HEK293 (cell line): ENCODE measurements around the gene PPP6R3.

Experiments used
- AEBP2 ChIP-seq: fragments of 450-650 bp; formaldehyde crosslinking; IDR thresholded peaks from 2 replicates; pipeline ENCODE4 v1.5.1; 2016; ENCODE audit warnings: missing biosample characterization, missing genetic modification characterization, borderline replicate concordance
- ATF2 ChIP-seq: fragments of 450-650 bp; formaldehyde crosslinking; IDR thresholded peaks from 2 replicates; pipeline ENCODE4 v1.5.1; 2016; ENCODE audit warnings: missing biosample characterization, missing genetic modification characterization, low read depth
- CTCF ChIP-seq: fragments of 450-650 bp; formaldehyde crosslinking; IDR thresholded peaks from 2 replicates; pipeline ENCODE4 v1.5.1; 2016; ENCODE audit warnings: missing biosample characterization, missing genetic modification characterization
- ELK4 ChIP-seq: IDR thresholded peaks from 2 replicates; pipeline ENCODE4 v1.6.1; 2011; ENCODE audit warnings: mild to moderate bottlenecking, low read depth, low read length, borderline replicate concordance
- FEZF1 ChIP-seq: fragments of 450-650 bp; formaldehyde crosslinking; IDR thresholded peaks from 2 replicates; pipeline ENCODE4 v1.5.1; 2016; ENCODE audit warnings: missing biosample characterization, missing genetic modification characterization
- KLF10 ChIP-seq: fragments of 450-650 bp; IDR thresholded peaks from 2 replicates; pipeline ENCODE4 v1.5.1; 2018; ENCODE audit warnings: missing biosample characterization, mild to moderate bottlenecking, missing genetic modification characterization
- SP3 ChIP-seq: fragments of 450-650 bp; formaldehyde crosslinking; IDR thresholded peaks from 2 replicates; pipeline ENCODE4 v1.5.1; 2016; ENCODE audit warnings: missing biosample characterization, missing genetic modification characterization
- ZBTB10 ChIP-seq: fragments of 450-650 bp; formaldehyde crosslinking; IDR thresholded peaks from 2 replicates; pipeline ENCODE4 v1.5.1; 2016; ENCODE audit warnings: missing biosample characterization, missing genetic modification characterization
- ZBTB17 ChIP-seq: fragments of 450-650 bp; formaldehyde crosslinking; IDR thresholded peaks from 2 replicates; pipeline ENCODE4 v1.5.1; 2016; ENCODE audit warnings: missing biosample characterization, missing genetic modification characterization
- ZNF148 ChIP-seq: fragments of 450-650 bp; formaldehyde crosslinking; IDR thresholded peaks from 2 replicates; pipeline ENCODE4 v1.5.0; 2017; ENCODE audit warnings: missing biosample characterization, missing genetic modification characterization, borderline replicate concordance
- ZNF24 ChIP-seq: fragments of 450-650 bp; formaldehyde crosslinking; IDR thresholded peaks from 2 replicates; pipeline ENCODE4 v1.5.1; 2016; ENCODE audit warnings: missing biosample characterization, missing genetic modification characterization
- ZNF292 ChIP-seq: fragments of 450-650 bp; formaldehyde crosslinking; IDR thresholded peaks from 2 replicates; pipeline ENCODE4 v1.5.1; 2016; ENCODE audit warnings: low read depth, missing biosample characterization, missing genetic modification characterization, borderline replicate concordance
- ZNF626 ChIP-seq: fragments of 450-650 bp; sonication (Bioruptor Pico); formaldehyde crosslinking; IDR thresholded peaks from 2 replicates; pipeline ENCODE4 v1.5.1; 2018; ENCODE audit warnings: missing biosample characterization, missing genetic modification characterization, inconsistent platforms

GRCh38 chr11:68632802-68633201, 172.2 kb downstream of the PPP6R3 start:
- TF ChIP-seq CTCF (tag by site-specific recombination), result no peak
- TF ChIP-seq AEBP2 (tag by site-specific recombination), result no peak
- TF ChIP-seq ZNF148 (tag by site-specific recombination), result no peak
- no peak for TF ChIP-seq ZNF626
- TF ChIP-seq ZNF24 (tag by site-specific recombination), result no peak
- TF ChIP-seq ATF2 (tag by site-specific recombination), result no peak
- no peak for TF ChIP-seq FEZF1 (tag by site-specific recombination)
- TF ChIP-seq ZBTB17, result no peak
- no peak for TF ChIP-seq ZNF292 (tag by site-specific recombination)
- TF ChIP-seq ELK4, result no peak
- TF ChIP-seq KLF10, result no peak
- no peak for TF ChIP-seq SP3 (tag by site-specific recombination)
- no peak for TF ChIP-seq ZBTB10
